Measurements from ENCODE around the gene ARL8A. TPM values are rescaled to one million over a fixed set of nuclear protein-coding genes. Genes with fewer than 3 reads are reported as not detected.

The ARL8A gene
- total and polyA plus RNA-seq, 7 experiments from 2014 or later: 5.5 to 99.4 (median 47.1) TPM

DNA sequence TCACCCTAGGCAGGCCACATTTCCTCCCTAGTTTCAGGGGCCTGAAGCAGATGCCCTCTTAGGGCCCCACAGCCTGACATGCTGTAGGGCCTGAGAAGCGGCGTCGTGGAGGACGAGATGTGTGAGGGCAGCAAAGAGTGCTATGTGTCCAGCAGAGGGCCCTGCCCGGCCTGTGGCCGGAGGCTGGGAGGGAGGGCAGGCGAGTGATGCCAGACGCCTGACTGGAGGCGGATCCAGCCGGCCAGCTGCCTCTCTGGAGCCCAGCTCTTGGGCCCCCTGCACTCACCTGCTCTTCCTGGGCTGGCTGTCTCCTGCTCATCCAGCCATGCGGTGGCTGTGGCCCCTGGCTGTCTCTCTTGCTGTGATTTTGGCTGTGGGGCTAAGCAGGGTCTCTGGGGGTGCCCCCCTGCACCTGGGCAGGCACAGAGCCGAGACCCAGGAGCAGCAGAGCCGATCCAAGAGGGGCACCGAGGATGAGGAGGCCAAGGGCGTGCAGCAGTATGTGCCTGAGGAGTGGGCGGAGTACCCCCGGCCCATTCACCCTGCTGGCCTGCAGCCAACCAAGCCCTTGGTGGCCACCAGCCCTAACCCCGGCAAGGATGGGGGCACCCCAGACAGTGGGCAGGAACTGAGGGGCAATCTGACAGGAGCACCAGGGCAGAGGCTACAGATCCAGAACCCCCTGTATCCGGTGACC, 21.8 kb downstream of the ARL8A start, which contains the start of gene GPR37L1:
Gene GPR37L1 (plus strand): TSS at position 279 of the 697 bp plus-strand sequence. CDS start 47 bp downstream, at position 326.
- Mint-ChIP-seq H3K27me3 (peaks cover 6 to 16% (median 10%) of the 10 kb centered on the region in 5 donors), H3K36me3 (no peaks in the 10 kb centered on the region), H3K9me3 (no peaks in the 10 kb centered on the region), H3K4me3 (no peak within 1 kb of the TSS), H3K27ac (no peak within 1 kb of the TSS), H3K4me1 (peaks cover 0 to 7% (median 0%) of the 10 kb centered on the region in 7 donors)
- ATAC-seq (no peak), DNase-seq (no peak)
- Histone ChIP-seq H3K4me3 (ENCODE audit: low read length) (no peak within 1 kb of the TSS), H3K4me1 (ENCODE audit: control insufficient read depth in 2 of 2, insufficient read depth in 2 of 2, low read length in 2 of 2) (no peaks in the 10 kb centered on the region), H3K27me3 (ENCODE audit: control insufficient read depth in 2 of 2, insufficient read depth in 2 of 2, low read length in 2 of 2) (no peaks in the 10 kb centered on the region), H3K27ac (ENCODE audit: low read depth, low read length) (no peak within 1 kb of the TSS), H3K9me3 (ENCODE audit: control insufficient read depth in 2 of 3, low read length in 3 of 3) (no peaks in the 10 kb centered on the region), H3K36me3 (ENCODE audit: control insufficient read depth in 2 of 3, insufficient read depth in 3 of 3, low read length in 3 of 3) (no peaks in the 10 kb centered on the region)
- ChIA-PET POLR2A (interaction anchor here (0.6 kb wide), 1 partner anchor 53 kb away, joined by 3 read pairs; no protein-coding TSS in a partner anchor), CTCF (interaction anchor here (0.6 to 1.0 kb wide), 2 partner anchors 12 to 13 kb away, joined by 5 read pairs; no protein-coding TSS in a partner anchor)
- intact Hi-C loops (cut with micrococcal nuclease): no loop called here

DNA sequence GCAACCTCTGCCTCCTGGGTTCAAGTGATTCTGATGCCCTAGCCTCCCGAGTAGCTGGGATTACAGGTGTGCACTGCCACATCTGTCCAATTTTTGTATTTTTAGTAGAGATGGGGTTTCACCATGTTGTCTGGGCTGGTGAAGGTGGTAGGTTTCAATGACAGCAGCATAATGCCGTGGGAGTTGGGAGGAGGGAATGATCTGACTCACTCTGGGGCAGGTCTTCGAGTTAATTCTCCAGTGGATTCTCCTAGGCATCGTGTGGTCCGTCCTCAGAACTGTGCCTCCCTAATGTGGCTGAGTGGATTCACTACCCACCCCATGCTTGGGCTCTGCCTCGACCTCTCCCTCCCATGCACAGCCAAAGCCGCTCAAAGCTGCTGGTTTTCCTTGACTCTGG, 23.5 kb downstream of the ARL8A start:
- no peak overlapping the region for H3K27ac Mint-ChIP-seq
- H3K27me3 Mint-ChIP-seq: peaks cover 0 to 13% (median 6%) of the 10 kb centered on the region in 5 donors
- no peak overlapping the region for H3K4me3 Mint-ChIP-seq
- intact Hi-C loops (cut with micrococcal nuclease): no loop called here
- no peaks in the 10 kb centered on the region for H3K36me3 Mint-ChIP-seq
- no peaks in the 10 kb centered on the region for H3K9me3 Mint-ChIP-seq
- H3K27ac ChIP-seq (ENCODE audit: low read depth, low read length): no peak overlapping the region
- no peak for ATAC-seq
- no peaks in the 10 kb centered on the region for H3K4me1 Mint-ChIP-seq
- ChIA-PET POLR2A (no interaction called here), CTCF (interaction anchor here (0.8 kb wide), 2 partner anchors 8 to 14 kb away, joined by 3 to 4 read pairs; no protein-coding TSS in a partner anchor)
- H3K9me3 ChIP-seq (ENCODE audit: control insufficient read depth in 2 of 3, low read length in 3 of 3): no peaks in the 10 kb centered on the region
- DNase-seq: no peak
- no peaks in the 10 kb centered on the region for H3K27me3 ChIP-seq (ENCODE audit: control insufficient read depth in 2 of 2, insufficient read depth in 2 of 2, low read length in 2 of 2)
- no peaks in the 10 kb centered on the region for H3K4me1 ChIP-seq (ENCODE audit: control insufficient read depth in 2 of 2, insufficient read depth in 2 of 2, low read length in 2 of 2)
- H3K4me3 ChIP-seq (ENCODE audit: low read length): no peak overlapping the region
- H3K36me3 ChIP-seq (ENCODE audit: control insufficient read depth in 2 of 3, insufficient read depth in 3 of 3, low read length in 3 of 3): no peaks in the 10 kb centered on the region

- ChIA-PET POLR2A (no interaction called here), CTCF (no interaction called here)
- H3K36me3 ChIP-seq (ENCODE audit: control insufficient read depth in 2 of 3, insufficient read depth in 3 of 3, low read length in 3 of 3): no peaks in the 10 kb centered on the region
- H3K4me1 ChIP-seq (ENCODE audit: control insufficient read depth in 2 of 2, insufficient read depth in 2 of 2, low read length in 2 of 2): no peaks in the 10 kb centered on the region
- peaks cover 0 to 3% (median 0%) of the 10 kb centered on the region in 7 donors for H3K4me1 Mint-ChIP-seq
- no peaks in the 10 kb centered on the region for H3K36me3 Mint-ChIP-seq
- no peak overlapping the region for H3K27ac Mint-ChIP-seq
- no peak overlapping the region for H3K4me3 Mint-ChIP-seq
- intact Hi-C loops (cut with micrococcal nuclease): no loop called here
- DNase-seq (no peak), ATAC-seq (no peak)
- H3K4me3 ChIP-seq (ENCODE audit: low read length): no peak overlapping the region
- no peaks in the 10 kb centered on the region for H3K9me3 Mint-ChIP-seq
- peaks cover 0 to 10% (median 0%) of the 10 kb centered on the region in 5 donors for H3K27me3 Mint-ChIP-seq
- H3K27ac ChIP-seq (ENCODE audit: low read depth, low read length): no peak overlapping the region
- no peaks in the 10 kb centered on the region for H3K27me3 ChIP-seq (ENCODE audit: control insufficient read depth in 2 of 2, insufficient read depth in 2 of 2, low read length in 2 of 2)
- no peaks in the 10 kb centered on the region for H3K9me3 ChIP-seq (ENCODE audit: control insufficient read depth in 2 of 3, low read length in 3 of 3)
These were observed 26.6 kb downstream of the ARL8A start for GRCh38 chr1:202117898-202118371.

DNA sequence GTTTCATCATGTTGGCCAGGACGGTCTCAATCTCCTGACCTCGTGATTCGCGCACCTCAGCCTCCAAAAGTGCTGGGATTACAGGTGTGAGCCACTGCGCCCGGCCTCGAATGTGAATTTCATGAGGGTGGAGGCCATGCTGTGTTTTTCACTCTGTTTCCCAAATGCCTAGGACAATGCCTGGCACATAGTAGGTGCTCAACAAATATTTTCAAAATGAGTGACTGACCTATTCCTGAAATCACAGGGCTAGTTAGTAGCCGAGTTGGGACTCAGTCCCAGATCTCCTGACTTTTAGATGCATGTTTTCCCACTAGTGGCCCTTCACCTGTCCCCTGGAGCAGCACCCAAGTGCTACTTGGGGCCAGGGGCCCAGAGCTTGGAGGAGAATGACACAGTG, 28.2 kb downstream of the ARL8A start:
- no peaks in the 10 kb centered on the region for H3K9me3 Mint-ChIP-seq
- DNase-seq (no peak), ATAC-seq (no peak)
- intact Hi-C loops (cut with micrococcal nuclease): no loop called here
- Histone ChIP-seq H3K4me3 (ENCODE audit: low read length) (no peak overlapping the region), H3K27ac (ENCODE audit: low read depth, low read length) (no peak overlapping the region), H3K27me3 (ENCODE audit: control insufficient read depth in 2 of 2, insufficient read depth in 2 of 2, low read length in 2 of 2) (no peaks in the 10 kb centered on the region), H3K9me3 (ENCODE audit: control insufficient read depth in 2 of 3, low read length in 3 of 3) (no peaks in the 10 kb centered on the region), H3K4me1 (ENCODE audit: control insufficient read depth in 2 of 2, insufficient read depth in 2 of 2, low read length in 2 of 2) (no peaks in the 10 kb centered on the region), H3K36me3 (ENCODE audit: control insufficient read depth in 2 of 3, insufficient read depth in 3 of 3, low read length in 3 of 3) (no peaks in the 10 kb centered on the region)
- H3K27ac Mint-ChIP-seq: no peak overlapping the region
- peaks cover 0 to 3% (median 0%) of the 10 kb centered on the region in 7 donors for H3K4me1 Mint-ChIP-seq
- no peaks in the 10 kb centered on the region for H3K36me3 Mint-ChIP-seq
- peaks cover 0 to 8% (median 0%) of the 10 kb centered on the region in 5 donors for H3K27me3 Mint-ChIP-seq
- no peak overlapping the region for H3K4me3 Mint-ChIP-seq
- ChIA-PET CTCF (no interaction called here), POLR2A (no interaction called here)

DNA sequence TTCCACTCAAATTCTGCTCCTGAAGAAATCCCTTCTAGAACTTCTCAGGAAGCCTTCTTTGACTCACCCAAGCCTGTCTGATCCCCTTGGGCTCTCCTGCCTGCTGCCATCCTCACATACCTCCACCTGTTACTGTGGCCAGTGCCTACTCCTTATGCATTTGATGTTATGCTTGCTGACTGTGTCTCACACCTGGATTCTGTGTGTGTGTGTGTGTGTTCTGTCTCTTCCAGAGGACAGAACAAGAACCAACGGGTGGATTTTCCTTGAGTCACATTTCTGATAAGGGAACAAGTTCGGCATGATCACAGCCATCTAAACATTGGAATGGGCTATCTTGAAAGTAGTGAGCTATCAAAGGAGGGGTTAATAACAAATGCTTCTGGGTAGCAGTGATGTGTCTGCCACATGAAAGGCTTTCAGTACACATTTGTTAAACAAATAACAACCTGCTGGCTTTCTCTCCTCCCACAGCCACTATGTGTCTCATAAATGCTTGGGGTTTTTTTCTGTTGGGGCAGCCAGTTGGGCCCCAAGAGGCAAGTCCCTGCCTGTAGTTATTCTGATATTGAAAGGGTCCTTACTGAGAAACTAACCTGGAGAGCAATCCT, 30.7 kb downstream of the ARL8A start:
- H3K4me3 ChIP-seq (ENCODE audit: low read length): no peak overlapping the region
- no peak overlapping the region for H3K27ac Mint-ChIP-seq
- peaks cover 0 to 3% (median 0%) of the 10 kb centered on the region in 7 donors for H3K4me1 Mint-ChIP-seq
- no peaks in the 10 kb centered on the region for H3K36me3 ChIP-seq (ENCODE audit: control insufficient read depth in 2 of 3, insufficient read depth in 3 of 3, low read length in 3 of 3)
- H3K36me3 Mint-ChIP-seq: no peaks in the 10 kb centered on the region
- no peaks in the 10 kb centered on the region for H3K9me3 ChIP-seq (ENCODE audit: control insufficient read depth in 2 of 3, low read length in 3 of 3)
- DNase-seq (no peak), ATAC-seq (no peak)
- no peak overlapping the region for H3K4me3 Mint-ChIP-seq
- H3K9me3 Mint-ChIP-seq: no peaks in the 10 kb centered on the region
- ChIA-PET POLR2A (no interaction called here), CTCF (no interaction called here)
- no peaks in the 10 kb centered on the region for H3K27me3 ChIP-seq (ENCODE audit: control insufficient read depth in 2 of 2, insufficient read depth in 2 of 2, low read length in 2 of 2)
- no peaks in the 10 kb centered on the region for H3K4me1 ChIP-seq (ENCODE audit: control insufficient read depth in 2 of 2, insufficient read depth in 2 of 2, low read length in 2 of 2)
- peaks cover 0 to 8% (median 0%) of the 10 kb centered on the region in 5 donors for H3K27me3 Mint-ChIP-seq
- intact Hi-C loops (cut with micrococcal nuclease): no loop called here
- no peak overlapping the region for H3K27ac ChIP-seq (ENCODE audit: low read depth, low read length)

GRCh38 chr1:202112859-202113689, 31.5 kb downstream of the ARL8A start:
- no peak for DNase-seq
- Mint-ChIP-seq H3K27me3 (peaks cover 0 to 8% (median 0%) of the 10 kb centered on the region in 5 donors), H3K36me3 (no peaks in the 10 kb centered on the region), H3K4me1 (peaks cover 0 to 3% (median 0%) of the 10 kb centered on the region in 7 donors), H3K27ac (no peak overlapping the region), H3K4me3 (no peak overlapping the region), H3K9me3 (no peaks in the 10 kb centered on the region)
- Histone ChIP-seq H3K27me3 (ENCODE audit: control insufficient read depth in 2 of 2, insufficient read depth in 2 of 2, low read length in 2 of 2) (no peaks in the 10 kb centered on the region), H3K27ac (ENCODE audit: low read depth, low read length) (no peak overlapping the region), H3K4me3 (ENCODE audit: low read length) (no peak overlapping the region), H3K4me1 (ENCODE audit: control insufficient read depth in 2 of 2, insufficient read depth in 2 of 2, low read length in 2 of 2) (no peaks in the 10 kb centered on the region), H3K36me3 (ENCODE audit: control insufficient read depth in 2 of 3, insufficient read depth in 3 of 3, low read length in 3 of 3) (no peaks in the 10 kb centered on the region), H3K9me3 (ENCODE audit: control insufficient read depth in 2 of 3, low read length in 3 of 3) (no peaks in the 10 kb centered on the region)
- CTCF ChIA-PET: interaction anchor here (1.0 kb wide), 1 partner anchor 8 kb away, joined by 3 read pairs; no protein-coding TSS in a partner anchor
- intact Hi-C loops (cut with micrococcal nuclease): no loop called here
- POLR2A ChIA-PET: no interaction called here
- ATAC-seq: no peak
